Fibroblast of the conjunctiva (primary cell): ENCODE measurements around the gene GPBAR1.
"Not testable (repeated sequence)": the region's sequence is repeated elsewhere in the genome, so short reads cannot be mapped to it uniquely, and the experiment has no call there.

Experiments used
- DNase-seq: peaks from one replicate; pipeline ENCODE4 v3.0.0-alpha.2; 2010; ENCODE audit warnings: low read depth

GPBAR1 gene

DNA sequence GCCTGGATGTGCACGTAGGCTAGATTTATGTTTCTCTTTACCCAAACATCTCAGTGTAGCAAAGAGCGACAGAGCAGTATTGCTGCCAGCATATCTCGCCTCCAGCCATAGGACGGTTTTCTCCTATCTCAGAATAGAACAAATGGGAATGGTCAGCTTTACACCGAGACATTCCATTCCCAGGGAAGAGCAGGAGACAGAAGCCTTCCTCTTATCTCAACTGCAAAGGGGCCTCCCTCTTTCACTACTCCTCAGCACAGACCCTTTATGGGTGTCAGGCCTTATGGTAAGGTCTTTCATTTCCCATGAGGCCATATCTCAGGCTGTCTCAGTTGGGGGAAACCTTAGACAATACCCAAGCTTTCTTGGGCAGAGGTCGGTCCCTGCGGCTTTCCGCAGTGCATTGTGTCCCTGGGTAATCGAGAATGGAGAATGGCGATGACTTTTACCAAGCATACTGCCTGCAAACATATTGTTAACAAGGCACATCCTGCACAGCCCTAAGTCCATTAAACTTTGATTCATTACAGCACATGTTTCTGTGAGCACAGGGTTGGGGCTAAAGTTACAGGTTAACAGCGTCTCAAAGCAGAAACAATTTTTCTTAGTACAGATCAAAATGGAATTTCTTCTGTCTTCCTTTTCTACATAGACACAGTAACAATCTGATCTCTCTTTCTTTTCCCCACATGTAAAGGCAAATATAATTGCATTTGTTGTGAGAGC lies 50.9 kb downstream of the GPBAR1 start:
- DNase-seq = not testable (repeated sequence)

DNA sequence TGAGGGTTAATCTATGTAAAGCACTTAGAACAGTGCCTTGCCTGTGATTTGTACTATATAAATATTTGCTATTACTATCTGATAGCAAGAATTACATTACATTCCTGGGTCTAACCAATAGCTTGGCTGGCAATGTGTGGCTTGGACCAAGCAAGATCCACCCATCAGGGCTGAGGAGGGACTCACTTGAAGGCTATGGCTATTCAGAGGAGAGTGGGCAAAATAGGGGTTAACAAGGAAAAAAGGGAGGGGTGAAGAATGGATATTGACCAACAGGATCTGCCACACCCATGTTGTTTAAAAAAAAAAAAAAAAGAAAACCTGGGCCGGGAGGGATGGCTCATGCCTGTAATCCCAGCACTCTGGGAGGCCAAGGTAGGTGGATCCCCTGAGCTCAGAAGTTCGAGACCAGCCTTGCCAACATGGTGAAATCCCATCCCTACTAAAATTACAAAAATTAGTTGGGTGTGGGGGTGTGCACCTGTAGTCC lies 51.5 kb downstream of the GPBAR1 start:
- DNase-seq = no peak

DNA sequence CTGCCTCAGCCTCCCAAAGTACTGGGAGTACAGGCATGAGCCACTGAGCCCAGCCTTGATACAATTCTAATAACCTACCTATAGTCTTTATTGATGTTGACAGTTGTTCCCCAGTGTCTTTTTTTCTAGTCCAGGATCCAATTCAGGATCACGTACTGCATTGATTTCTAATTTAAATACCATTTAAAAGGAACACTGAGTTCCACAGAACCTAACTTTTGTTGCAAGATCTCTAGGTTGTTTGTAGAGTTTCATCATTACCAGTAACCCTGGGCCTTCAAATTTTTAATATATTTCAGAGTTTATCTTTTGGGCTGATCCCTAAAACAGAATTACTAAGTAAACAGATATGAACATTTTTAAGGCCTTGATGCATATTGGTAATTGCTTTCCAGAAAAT lies 52.5 kb downstream of the GPBAR1 start:
- DNase-seq = no peak
